ENCODE results near the gene PSAPL1. TPM values are rescaled to one million over a fixed set of nuclear protein-coding genes. Genes with fewer than 3 reads are reported as not detected.
A peak's percentile ranks its signal among the peaks of the same experiment; 100 is the strongest.

PSAPL1 gene
- total RNA-seq, 2 donors from 2014 or later, result not detected

GRCh38 chr4:7390906-7391636, 43.7 kb downstream of the PSAPL1 start:
- peak; percentile 37 for DNase-seq (ENCODE audit: low spot score)
- intact Hi-C loops (cut with DNase I), result no loop called here

GRCh38 chr4:7390336-7390735, 44.4 kb downstream of the PSAPL1 start:
- DNase-seq (ENCODE audit: low spot score), result no peak
- intact Hi-C loops (cut with DNase I), result no loop called here

- DNase-seq (ENCODE audit: low spot score), result peak; percentile 44
- intact Hi-C loops (cut with DNase I), result no loop called here
These were observed 45.0 kb downstream of the PSAPL1 start for GRCh38 chr4:7389719-7390118.

- intact Hi-C loops (cut with DNase I), result no loop called here
- DNase-seq (ENCODE audit: low spot score), result peak; percentile 73
These were observed 45.5 kb downstream of the PSAPL1 start for GRCh38 chr4:7389101-7389701.

- DNase-seq (ENCODE audit: low spot score), result peak; percentile 44
- intact Hi-C loops (cut with DNase I), result no loop called here
These were observed 46.1 kb downstream of the PSAPL1 start for GRCh38 chr4:7388627-7389026.

GRCh38 chr4:7387925-7388324, 46.8 kb downstream of the PSAPL1 start:
- DNase-seq (ENCODE audit: low spot score), result no peak

GRCh38 chr4:7384929-7385890, 49.5 kb downstream of the PSAPL1 start:
- DNase-seq (ENCODE audit: low spot score), result peak; percentile 45
- intact Hi-C loops (cut with DNase I), result no loop called here

More at GRCh38 chr4:7387925-7388324, 46.8 kb downstream of the PSAPL1 start:
- intact Hi-C loops (cut with DNase I), result no loop called here

- peak; percentile 58 for DNase-seq (ENCODE audit: low spot score)
- intact Hi-C loops (cut with DNase I), result no loop called here
These were observed 50.5 kb downstream of the PSAPL1 start for GRCh38 chr4:7384003-7384928.

GRCh38 chr4:7383266-7383665, 51.5 kb downstream of the PSAPL1 start:
- intact Hi-C loops (cut with DNase I), result no loop called here
- no peak for DNase-seq (ENCODE audit: low spot score)

GRCh38 chr4:7382634-7383014, 52.1 kb downstream of the PSAPL1 start:
- intact Hi-C loops (cut with DNase I), result no loop called here
- peak; percentile 51 for DNase-seq (ENCODE audit: low spot score)

GRCh38 chr4:7381890-7382633, 52.7 kb downstream of the PSAPL1 start:
- intact Hi-C loops (cut with DNase I), result no loop called here
- DNase-seq (ENCODE audit: low spot score), result peak; percentile 56

- peak; percentile 80 for DNase-seq (ENCODE audit: low spot score)
- intact Hi-C loops (cut with DNase I), result no loop called here
These were observed 53.4 kb downstream of the PSAPL1 start for GRCh38 chr4:7381221-7381889.

Small RNAs within 50 kb of the gene (microRNA-seq; reads per million reads assigned to microRNA genes)
- 0 reads per million in 2 donors for gene MIR4274 (ENCODE audit: borderline microRNAs expressed in 2 of 2)

Other genes with a start within 250 kb of the PSAPL1 start
- gene SORCS2, start 242.4 kb downstream of the PSAPL1 start, total RNA-seq, result 10 to 100 TPM in 1 of 2 donors, 1 to 10 TPM in 1; 5.0 to 11.9 TPM